Neural cell (in vitro differentiated cells): ENCODE data around the gene CBLIF. TPM values are rescaled to one million over a fixed set of nuclear protein-coding genes. Genes with fewer than 3 reads are reported as not detected.
"Not testable (repeated sequence)": the region's sequence is repeated elsewhere in the genome, so short reads cannot be mapped to it uniquely, and the experiment has no call there.

Experiments
- H2AFZ ChIP-seq: fragments of 200-600, 300-800 bp; sonication (generic), shearing (Covaris generic); 2 replicates; pipeline ENCODE4 v1.6.0; 2014; ENCODE audit warnings: low read depth, mild to moderate bottlenecking, antibody characterized with exemption, low read length, moderate library complexity
- H3F3A ChIP-seq: fragments of 200-600 bp; shearing (Covaris generic); 2 replicates; pipeline ENCODE4 v1.6.1; 2016; ENCODE audit warnings: mild to moderate bottlenecking, moderate library complexity, mixed read lengths, antibody characterized with exemption, low read length; ENCODE audit not compliant: insufficient read depth, poor library complexity, severe bottlenecking
- H3K27ac ChIP-seq: fragments of 200-600, 300-800 bp; sonication (generic), shearing (Covaris generic); 2 replicates; pipeline ENCODE4 v1.5.1; 2014; ENCODE audit warnings: mild to moderate bottlenecking, low read length, moderate library complexity
- H3K27me3 ChIP-seq: fragments of 300-800, 200-600 bp; sonication (generic), shearing (Covaris generic); 2 replicates; pipeline ENCODE4 v1.6.0; 2014; ENCODE audit warnings: mild to moderate bottlenecking, low read depth, low read length, moderate library complexity; ENCODE audit not compliant: insufficient read depth
- H3K36me3 ChIP-seq: fragments of 300-800, 200-600 bp; sonication (generic), shearing (Covaris generic); 2 replicates; pipeline ENCODE4 v1.5.1; 2014; ENCODE audit warnings: mild to moderate bottlenecking, antibody characterized with exemption, low read length, moderate library complexity; ENCODE audit not compliant: insufficient read depth
- H3K4me2 ChIP-seq: fragments of 300-800, 200-600 bp; sonication (generic), shearing (Covaris generic); 2 replicates; pipeline ENCODE4 v1.6.0; 2014; ENCODE audit warnings: mild to moderate bottlenecking, low read length
- H3K4me3 ChIP-seq: fragments of 300-800, 200-600 bp; sonication (generic), shearing (Covaris generic); 2 replicates; pipeline ENCODE4 v1.5.1; 2014; ENCODE audit warnings: mild to moderate bottlenecking, low read length, moderate library complexity
- H3K79me2 ChIP-seq: fragments of 200-600 bp; shearing (Covaris generic); replicated peaks from 2 replicates; pipeline ENCODE4 v1.6.0; 2014; ENCODE audit warnings: mild to moderate bottlenecking, low read length, moderate library complexity; ENCODE audit not compliant: insufficient read depth
- H3K9ac ChIP-seq: fragments of 300-800, 200-600 bp; sonication (generic), shearing (Covaris generic); 2 replicates; pipeline ENCODE4 v1.6.1; 2016; ENCODE audit warnings: mild to moderate bottlenecking, low read length, mixed read lengths
- H3K9me2 ChIP-seq: fragments of 200-600 bp; shearing (Covaris generic); 2 replicates; pipeline ENCODE4 v1.6.1; 2016; ENCODE audit warnings: mild to moderate bottlenecking, low read length, mixed read lengths; ENCODE audit not compliant: insufficient read depth
- H3K9me3 ChIP-seq: fragments of 200-600, 300-800 bp; sonication (generic), shearing (Covaris generic); 2 replicates; pipeline ENCODE4 v1.6.1; 2016; ENCODE audit warnings: mild to moderate bottlenecking, mixed run types, low read length, moderate library complexity, mixed read lengths
- H4K20me1 ChIP-seq: fragments of 200-600 bp; shearing (Covaris generic); 2 replicates; pipeline ENCODE4 v1.6.1; 2016; ENCODE audit warnings: mild to moderate bottlenecking, mixed run types; ENCODE audit not compliant: insufficient read depth
- CTCF ChIP-seq: fragments of 450-650 bp; IDR thresholded peaks from 2 replicates; pipeline ENCODE4 v1.5.1; 2014; ENCODE audit warnings: antibody characterized with exemption, mild to moderate bottlenecking, moderate library complexity; ENCODE audit not compliant: poor library complexity, severe bottlenecking
- EP300 ChIP-seq: fragments of 450-650 bp; conservative IDR thresholded peaks from 2 replicates; pipeline ENCODE4 v1.6.1; 2014; ENCODE audit warnings: antibody characterized with exemption, mild to moderate bottlenecking, moderate library complexity; ENCODE audit not compliant: poor library complexity, severe bottlenecking
- EZH2 ChIP-seq: fragments of 200-600, 300-800 bp; shearing (Covaris generic), sonication (generic); IDR thresholded peaks from 2 replicates; pipeline ENCODE4 v1.6.1; 2014; ENCODE audit warnings: antibody characterized with exemption, low read length, borderline replicate concordance, mild to moderate bottlenecking; ENCODE audit not compliant: insufficient read depth, poor library complexity, severe bottlenecking
- MXI1 ChIP-seq: fragments of 450-650 bp; conservative IDR thresholded peaks from 2 replicates; pipeline ENCODE4 v1.6.1; 2014; ENCODE audit warnings: antibody characterized with exemption, mild to moderate bottlenecking; ENCODE audit not compliant: poor library complexity, severe bottlenecking
- POLR2AphosphoS5 ChIP-seq: IDR thresholded peaks from 2 replicates; pipeline ENCODE4 v1.6.1; 2012
- RAD21 ChIP-seq: fragments of 450-650 bp; conservative IDR thresholded peaks from 2 replicates; pipeline ENCODE4 v1.6.1; 2014; ENCODE audit warnings: antibody characterized with exemption, mild to moderate bottlenecking, moderate library complexity
- REST ChIP-seq: IDR thresholded peaks from 2 replicates; pipeline ENCODE4 v1.6.1; 2012; ENCODE audit warnings: borderline replicate concordance
- SMC3 ChIP-seq: fragments of 450-650 bp; conservative IDR thresholded peaks from 2 replicates; pipeline ENCODE4 v1.6.1; 2014; ENCODE audit warnings: antibody characterized with exemption, mild to moderate bottlenecking, moderate library complexity; ENCODE audit not compliant: poor library complexity
- TAF1 ChIP-seq: IDR thresholded peaks from 2 replicates; pipeline ENCODE4 v1.6.1; 2012; ENCODE audit warnings: low read depth
- polyA plus RNA-seq: library from polyadenylated mRNA; depleted of rRNA; stranded (reverse); fragments of >200 nt; gene quantifications from 2 replicates; pipeline ENCODE4 v1.2.3, GENCODE V29; 2014

CBLIF gene
- polyA plus RNA-seq, 1 donor from 2014 or later, result not detected

- no peak overlapping the region for H3K4me2 ChIP-seq
- TF ChIP-seq MXI1 (no peak), RAD21 (no peak), EP300 (no peak), TAF1 (no peak), EZH2 (no peak), CTCF (no peak), POLR2AphosphoS5 (no peak), SMC3 (no peak), REST (no peak)
- no peaks in the 10 kb centered on the region for H3K36me3 ChIP-seq
- no peaks in the 10 kb centered on the region for H3K9me3 ChIP-seq
- H3K9ac ChIP-seq, result no peak overlapping the region
- no peaks in the 10 kb centered on the region for H3K27me3 ChIP-seq
- no peak overlapping the region for H3K4me3 ChIP-seq
- H2AFZ ChIP-seq, result no peak overlapping the region
- H4K20me1 ChIP-seq, result no peaks in the 10 kb centered on the region
- H3K27ac ChIP-seq, result no peak overlapping the region
- no peaks in the 10 kb centered on the region for H3F3A ChIP-seq
- H3K79me2 ChIP-seq, result no peaks in the 10 kb centered on the region
- no peaks in the 10 kb centered on the region for H3K9me2 ChIP-seq
Observed at GRCh38 chr11:59787255-59787588, 58.1 kb downstream of the CBLIF start.

GRCh38 chr11:59785818-59786217 lies 59.5 kb downstream of the CBLIF start:
- Histone ChIP-seq H3K4me3 (no peak overlapping the region), H3K9ac (no peak overlapping the region), H3K4me2 (no peak overlapping the region), H3K36me3 (no peaks in the 10 kb centered on the region), H2AFZ (no peak overlapping the region), H3K27ac (no peak overlapping the region), H3K27me3 (no peaks in the 10 kb centered on the region), H3F3A (no peaks in the 10 kb centered on the region), H3K9me2 (no peaks in the 10 kb centered on the region), H3K79me2 (no peaks in the 10 kb centered on the region), H3K9me3 (no peaks in the 10 kb centered on the region), H4K20me1 (no peaks in the 10 kb centered on the region)
- TF ChIP-seq REST (no peak), RAD21 (no peak), MXI1 (no peak), EP300 (no peak), EZH2 (no peak), POLR2AphosphoS5 (no peak), CTCF (no peak), TAF1 (no peak), SMC3 (no peak)

GRCh38 chr11:59784441-59784840 lies 60.9 kb downstream of the CBLIF start:
- H3K4me3 ChIP-seq, H2AFZ ChIP-seq, H3K36me3 ChIP-seq: not testable (repeated sequence)

More at GRCh38 chr11:59784441-59784840, 60.9 kb downstream of the CBLIF start:
- not testable (repeated sequence) for H3K27me3 ChIP-seq, H3K79me2 ChIP-seq, H3K9ac ChIP-seq, H3K4me2 ChIP-seq, H3K9me3 ChIP-seq, H3F3A ChIP-seq, H3K9me2 ChIP-seq, H3K27ac ChIP-seq, H4K20me1 ChIP-seq
